Body of pancreas (tissue), 4 donors: ENCODE data around the gene DISP3.

Experiments
- POLR2A ChIP-seq, 3 donors: fragments of 450-650 bp; IDR thresholded peaks; one replicate each; pipeline ENCODE4 v1.6.1; 2016; ENCODE audit warnings: antibody characterized with exemption in 3 of 3, mild to moderate bottlenecking in 2 of 3
- TF ChIP-seq, protein P1 (sequence below), 7 experiments: fragments of 450-650 bp in 4 of 7; fragments of 200-600 bp in 3 of 7; sonication (generic) in 3 of 7; IDR thresholded peaks; one replicate each; pipeline ENCODE4 v1.5.1; 2016 to 2019; ENCODE audit warnings: antibody characterized with exemption in 7 of 7

DNA sequence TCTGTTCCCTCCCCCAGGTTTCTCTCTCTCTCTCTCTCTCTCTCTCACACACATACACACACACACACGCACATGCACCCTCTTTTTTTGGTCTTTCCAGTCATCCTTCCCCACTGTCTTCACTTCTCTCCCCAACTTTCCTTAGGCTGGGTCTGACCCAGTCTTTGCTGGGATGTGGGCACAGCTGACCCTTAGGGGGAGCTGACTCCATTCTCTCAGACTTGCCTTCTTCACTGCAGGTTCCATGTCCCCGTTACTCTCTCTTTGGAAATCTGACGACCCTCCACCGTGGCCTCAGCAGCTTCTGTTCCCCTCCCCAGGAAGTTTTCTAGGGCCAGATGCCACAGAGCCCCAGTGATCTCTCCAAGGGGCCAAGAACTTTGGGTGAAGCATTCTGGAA is 2.1 kb downstream of the DISP3 start:
- TF ChIP-seq, protein P1, sequence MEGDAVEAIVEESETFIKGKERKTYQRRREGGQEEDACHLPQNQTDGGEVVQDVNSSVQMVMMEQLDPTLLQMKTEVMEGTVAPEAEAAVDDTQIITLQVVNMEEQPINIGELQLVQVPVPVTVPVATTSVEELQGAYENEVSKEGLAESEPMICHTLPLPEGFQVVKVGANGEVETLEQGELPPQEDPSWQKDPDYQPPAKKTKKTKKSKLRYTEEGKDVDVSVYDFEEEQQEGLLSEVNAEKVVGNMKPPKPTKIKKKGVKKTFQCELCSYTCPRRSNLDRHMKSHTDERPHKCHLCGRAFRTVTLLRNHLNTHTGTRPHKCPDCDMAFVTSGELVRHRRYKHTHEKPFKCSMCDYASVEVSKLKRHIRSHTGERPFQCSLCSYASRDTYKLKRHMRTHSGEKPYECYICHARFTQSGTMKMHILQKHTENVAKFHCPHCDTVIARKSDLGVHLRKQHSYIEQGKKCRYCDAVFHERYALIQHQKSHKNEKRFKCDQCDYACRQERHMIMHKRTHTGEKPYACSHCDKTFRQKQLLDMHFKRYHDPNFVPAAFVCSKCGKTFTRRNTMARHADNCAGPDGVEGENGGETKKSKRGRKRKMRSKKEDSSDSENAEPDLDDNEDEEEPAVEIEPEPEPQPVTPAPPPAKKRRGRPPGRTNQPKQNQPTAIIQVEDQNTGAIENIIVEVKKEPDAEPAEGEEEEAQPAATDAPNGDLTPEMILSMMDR (IDR thresholded peaks at IDR 0.05), result no peak
- no peak for TF ChIP-seq POLR2A (IDR thresholded peaks at IDR 0.05)
